ENCODE data around the gene C16orf78. TPM values are rescaled to one million over a fixed set of nuclear protein-coding genes. Genes with fewer than 3 reads are reported as not detected.

C16orf78 gene
- total and polyA plus RNA-seq, 10 donors, result not detected

DNA sequence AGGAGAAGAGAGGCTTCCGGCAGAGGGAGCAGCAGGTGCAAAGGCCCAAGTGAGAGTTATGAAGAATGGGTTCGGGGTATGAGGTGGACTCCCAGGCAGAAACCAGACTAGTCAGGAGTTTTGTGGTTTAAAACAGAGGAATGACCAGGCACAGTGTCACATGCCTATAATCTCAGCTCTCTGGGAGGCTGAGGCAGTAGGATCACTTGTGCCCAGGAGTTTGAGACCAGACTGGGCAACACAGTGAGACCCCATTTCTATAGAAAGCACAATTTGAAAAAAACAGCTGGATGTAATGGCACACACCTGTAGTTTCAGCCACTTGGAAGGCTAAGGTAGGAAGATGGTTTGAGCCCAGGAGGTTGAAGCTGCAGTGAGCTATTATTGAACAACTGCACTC lies 43.8 kb downstream of the C16orf78 start:
- no peaks in the 10 kb centered on the region for H3K36me3 ChIP-seq
- H3K27ac ChIP-seq, result no peak overlapping the region
- WGBS, 5 donors, result 86 to 96% (median 90%) methylated on average over 2 of the region's 2 CpGs
- TF ChIP-seq, protein P1, sequence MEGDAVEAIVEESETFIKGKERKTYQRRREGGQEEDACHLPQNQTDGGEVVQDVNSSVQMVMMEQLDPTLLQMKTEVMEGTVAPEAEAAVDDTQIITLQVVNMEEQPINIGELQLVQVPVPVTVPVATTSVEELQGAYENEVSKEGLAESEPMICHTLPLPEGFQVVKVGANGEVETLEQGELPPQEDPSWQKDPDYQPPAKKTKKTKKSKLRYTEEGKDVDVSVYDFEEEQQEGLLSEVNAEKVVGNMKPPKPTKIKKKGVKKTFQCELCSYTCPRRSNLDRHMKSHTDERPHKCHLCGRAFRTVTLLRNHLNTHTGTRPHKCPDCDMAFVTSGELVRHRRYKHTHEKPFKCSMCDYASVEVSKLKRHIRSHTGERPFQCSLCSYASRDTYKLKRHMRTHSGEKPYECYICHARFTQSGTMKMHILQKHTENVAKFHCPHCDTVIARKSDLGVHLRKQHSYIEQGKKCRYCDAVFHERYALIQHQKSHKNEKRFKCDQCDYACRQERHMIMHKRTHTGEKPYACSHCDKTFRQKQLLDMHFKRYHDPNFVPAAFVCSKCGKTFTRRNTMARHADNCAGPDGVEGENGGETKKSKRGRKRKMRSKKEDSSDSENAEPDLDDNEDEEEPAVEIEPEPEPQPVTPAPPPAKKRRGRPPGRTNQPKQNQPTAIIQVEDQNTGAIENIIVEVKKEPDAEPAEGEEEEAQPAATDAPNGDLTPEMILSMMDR (IDR thresholded peaks at IDR 0.05 in 8 of 11, conservative IDR thresholded peaks at IDR 0.05 in 3 of 11), result no peak
- TF ChIP-seq POLR2A (IDR thresholded peaks at IDR 0.05), result no peak
- no peak for TF ChIP-seq POLR2AphosphoS5 (IDR thresholded peaks at IDR 0.05)
- no peaks in the 10 kb centered on the region for H3K9me3 ChIP-seq
- no peaks in the 10 kb centered on the region for H3K4me1 ChIP-seq
- H3K27me3 ChIP-seq (replicated peaks in 1 of 7), result no peaks in the 10 kb centered on the region
- no peak for DNase-seq
- no peak overlapping the region for H3K4me3 ChIP-seq
- intact Hi-C loops (cut with DNase I; ENCODE audit: low total_unique reads), result no loop called here

DNA sequence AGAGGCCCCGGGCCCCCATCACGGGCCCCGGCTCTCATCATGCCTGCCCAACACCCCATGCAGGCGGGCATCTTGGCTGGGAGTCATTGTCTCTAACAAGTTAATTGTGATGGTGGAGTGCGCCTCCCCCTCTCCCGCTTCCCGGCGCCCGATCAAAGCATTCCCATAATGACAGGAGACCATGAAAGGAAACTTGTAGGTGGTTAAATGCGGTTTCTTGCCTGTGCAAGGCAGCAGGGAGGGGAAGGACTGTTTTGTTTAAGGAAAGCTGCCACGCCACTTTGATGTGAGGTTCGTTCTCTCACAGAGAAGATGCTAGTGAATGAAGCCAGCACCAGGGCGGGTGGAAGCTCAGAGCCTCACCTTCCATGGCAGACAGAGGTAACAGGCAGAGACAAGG lies 45.4 kb downstream of the C16orf78 start:
- WGBS, 5 donors, result 86 to 91% (median 89%) methylated on average over 12 to 13 of the region's 13 CpGs
- peaks cover 0 to 7% (median 0%) of the 10 kb centered on the region in 8 donors for H3K9me3 ChIP-seq
- intact Hi-C loops (cut with DNase I; ENCODE audit: low total_unique reads), result no loop called here

DNA sequence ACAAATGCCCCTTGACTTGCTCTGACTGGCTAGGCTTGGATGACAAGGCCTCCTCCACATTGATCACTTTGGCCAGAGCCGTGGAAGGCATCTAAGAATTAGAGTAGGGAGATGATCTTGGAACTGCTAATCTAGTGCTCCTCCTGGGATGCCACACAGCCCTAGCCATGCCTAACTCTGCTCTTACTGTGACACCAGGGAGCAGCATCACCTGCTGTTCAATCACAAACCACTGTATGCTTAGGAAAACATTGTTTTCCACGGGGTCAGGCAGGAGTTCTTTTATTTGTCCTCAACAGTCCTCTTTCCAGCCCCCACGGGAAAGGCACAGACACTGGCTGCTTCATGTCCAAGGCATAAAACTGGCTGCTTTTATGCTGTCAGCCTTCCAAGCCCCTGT lies 46.3 kb downstream of the C16orf78 start:
- TF ChIP-seq POLR2AphosphoS5 (IDR thresholded peaks at IDR 0.05), result no peak
- TF ChIP-seq, protein P1 (IDR thresholded peaks at IDR 0.05 in 8 of 11, conservative IDR thresholded peaks at IDR 0.05 in 3 of 11), result no peak
- no peak for TF ChIP-seq POLR2A (IDR thresholded peaks at IDR 0.05)
- Histone ChIP-seq H3K36me3 (no peaks in the 10 kb centered on the region), H3K4me1 (no peaks in the 10 kb centered on the region), H3K27ac (no peak overlapping the region), H3K27me3 (replicated peaks in 1 of 7) (no peaks in the 10 kb centered on the region), H3K4me3 (no peak overlapping the region), H3K9me3 (peaks cover 0 to 8% (median 0%) of the 10 kb centered on the region in 8 donors)
- DNase-seq, result no peak
- 44 to 68% (median 65%) methylated on average over 3 of the region's 3 CpGs for WGBS, 5 donors
- intact Hi-C loops (cut with DNase I; ENCODE audit: low total_unique reads), result no loop called here

More for the DNA sequence above, 45.4 kb downstream of the C16orf78 start:
- no peak overlapping the region for H3K27ac ChIP-seq
- TF ChIP-seq, protein P1 (IDR thresholded peaks at IDR 0.05 in 8 of 11, conservative IDR thresholded peaks at IDR 0.05 in 3 of 11), result no peak
- TF ChIP-seq POLR2A (IDR thresholded peaks at IDR 0.05) (no peak), POLR2AphosphoS5 (IDR thresholded peaks at IDR 0.05) (no peak)
- no peak for DNase-seq
- no peaks in the 10 kb centered on the region for H3K36me3 ChIP-seq
- H3K27me3 ChIP-seq (replicated peaks in 1 of 7), result no peaks in the 10 kb centered on the region
- no peaks in the 10 kb centered on the region for H3K4me1 ChIP-seq
- no peak overlapping the region for H3K4me3 ChIP-seq

DNA sequence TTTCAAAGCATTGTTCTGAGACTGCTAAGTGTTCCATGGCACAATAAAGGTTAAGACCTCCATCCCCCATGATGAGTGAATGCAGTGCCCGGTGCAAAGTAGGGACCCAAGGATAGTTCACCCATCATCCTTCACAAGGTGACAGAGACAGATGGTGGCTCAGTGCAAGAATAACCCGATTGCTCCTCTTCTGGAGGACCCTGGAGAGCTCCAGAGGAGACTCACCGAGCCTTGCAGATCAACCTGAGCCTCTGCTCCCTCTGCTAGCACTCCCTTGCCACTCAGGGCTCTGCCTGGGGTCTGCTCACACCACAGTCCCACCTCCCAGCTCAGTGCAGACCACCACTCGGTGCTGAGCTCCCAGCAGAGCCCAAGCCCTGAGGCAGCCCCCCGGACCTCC lies 49.3 kb downstream of the C16orf78 start:
- TF ChIP-seq POLR2A (IDR thresholded peaks at IDR 0.05) (no peak), POLR2AphosphoS5 (IDR thresholded peaks at IDR 0.05) (no peak)
- TF ChIP-seq, protein P1 (IDR thresholded peaks at IDR 0.05 in 8 of 11, conservative IDR thresholded peaks at IDR 0.05 in 3 of 11), result no peak
- Histone ChIP-seq H3K4me3 (no peak overlapping the region), H3K27ac (no peak overlapping the region), H3K27me3 (replicated peaks in 1 of 7) (no peaks in the 10 kb centered on the region), H3K4me1 (no peaks in the 10 kb centered on the region), H3K36me3 (no peaks in the 10 kb centered on the region), H3K9me3 (peaks cover 0 to 8% (median 0%) of the 10 kb centered on the region in 8 donors)
- DNase-seq, result no peak
- WGBS, 5 donors, result 56 to 74% (median 68%) methylated on average over 5 of the region's 5 CpGs
- intact Hi-C loops (cut with DNase I; ENCODE audit: low total_unique reads), result no loop called here

Data from spleen (tissue), 11 donors.